Heart left ventricle (tissue), 16 donors: ENCODE results near the gene RAB11FIP4. TPM values are rescaled to one million over a fixed set of nuclear protein-coding genes. Genes with fewer than 3 reads are reported as not detected.

Experiments used
- ATAC-seq, 4 donors: fragments of 200-7000 bp; cut with Tn5 transposase; one replicate each; pipeline ENCODE4 v1.9.1; 2020 to 2022; ENCODE audit warnings: moderate library complexity in 4 of 4, mild to moderate bottlenecking in 3 of 4, moderate number of reproducible peaks in 1 of 4
- DNase-seq, 5 donors: peaks; one replicate each; pipeline ENCODE4 v3.0.0-alpha.2; 2020
- H3K27ac ChIP-seq, 12 donors: fragments of 200-600 bp; sonication (generic) in 4 of 12; one replicate each; pipeline versions ENCODE4 v1.5.0 to v1.8.0; 2016 to 2022; ENCODE audit warnings: mild to moderate bottlenecking in 2 of 12
- H3K27me3 ChIP-seq, 9 donors: fragments of 200-600 bp; sonication (generic) in 2 of 9; one replicate each; pipeline versions ENCODE4 v1.5.1 to v1.8.0; 2016 to 2022; ENCODE audit warnings: mild to moderate bottlenecking in 3 of 9
- H3K36me3 ChIP-seq, 9 donors: fragments of 200-600 bp; sonication (generic) in 2 of 9; one replicate each; pipeline versions ENCODE4 v1.5.0 to v1.8.0; 2018 to 2022; ENCODE audit warnings: mild to moderate bottlenecking in 2 of 9
- H3K4me1 ChIP-seq, 12 donors: fragments of 200-600 bp; sonication (generic) in 4 of 12; one replicate each; pipeline versions ENCODE4 v1.5.0 to v1.8.0; 2016 to 2022; ENCODE audit warnings: mild to moderate bottlenecking in 3 of 12
- H3K4me3 ChIP-seq, 12 donors: fragments of 200-600 bp; sonication (generic) in 4 of 12; one replicate each; pipeline versions ENCODE4 v1.5.0 to v1.8.0; 2017 to 2022; ENCODE audit warnings: mild to moderate bottlenecking in 9 of 12, moderate library complexity in 4 of 12
- H3K9me3 ChIP-seq, 12 donors: fragments of 200-600 bp; sonication (generic) in 4 of 12; one replicate each; pipeline versions ENCODE4 v1.5.0 to v1.8.0; 2016 to 2022; ENCODE audit warnings: mild to moderate bottlenecking in 1 of 12
- POLR2A ChIP-seq, 2 donors: fragments of 450-650 bp; IDR thresholded peaks; one replicate each; pipeline ENCODE4 v1.6.1; 2017; ENCODE audit warnings: antibody characterized with exemption in 2 of 2, mild to moderate bottlenecking in 2 of 2, moderate library complexity in 2 of 2
- WGBS, 4 donors: extraction: QIAGEN DNeasy Blood & Tissue Kit in 2 of 4; methylation state at CpG; one replicate each; pipeline versions ENCODE4 v1.1.5 to v1.1.7; 2013 to 2018; 5-methylcytosine and 5-hydroxymethylcytosine counted together
- intact Hi-C, 10 donors: fragments of 100-400 bp; cut with DNase I; formaldehyde crosslinking; loops; one replicate each; pipeline versions ENCODE4 v1.11.1 to v1.14.2; 2022
- polyA plus RNA-seq, 2 donors: library from polyadenylated mRNA; stranded (reverse); fragments of 200-250 nt; gene quantifications; one replicate each; pipeline ENCODE4 v1.2.3, GENCODE V29; 2013
- total RNA-seq, 9 donors: library from RNA; depleted of rRNA in 2 of 9; stranded (reverse); fragments of >200 nt in 2 of 9; fragmentation: NEBNext Ultra II Directional in 3 of 9; extraction: Animal tissue kit (Norgen Biotek cat#: 25700) in 3 of 9; gene quantifications; one replicate each; pipeline versions ENCODE4 v1.1.0 to v1.2.4, GENCODE V29; 2016 to 2023
- TF ChIP-seq, protein P1 (sequence below), 12 donors: fragments of 200-600 bp; sonication (generic) in 4 of 12; IDR thresholded peaks; one replicate each; pipeline versions ENCODE4 v1.5.0 to v1.8.0; 2018 to 2022; ENCODE audit warnings: antibody characterized with exemption in 12 of 12, mild to moderate bottlenecking in 5 of 12
- donor health status: ischemic (EF 13 %, LVEDD 7.1; RV severe dilation, severe dysfunction).
- donor health status: healthy with polysubstance abuse.
- donor health status: DM: no; HTN: yes; CAD: no.
- donor health status: DM: no; HTN: no; CAD: no.
- donor health status: ischemic (EF 25% LVEDD 6.9; RV normal size, moderate dysfunction).
- donor health status: ischemic (EF 25% LVEDD 5.7; RV mildly dilated, moderate dysfunction).
- donor health status: healthy.
- donor health status: DM: yes; HTN: yes; CAD: no.
- donor health status: ischemic (EF 35%, LVEDD 5.7; RV mildly dilated, moderate dysfunction).
- donor health status: nonischemic (EF 11% LVEDD 7.7; RV severe dilation, severe dysfunction).
- donor health status: DM: yes; HTN: yes; CAD: no.
- donor health status: PGD.
- donor health status: ischemic (EF 29% LVEDD 5.4; RV normal size, mild dysfunction).
- donor health status: nonischemic (EF 23%, LVEDD 6.1; RV moderate dilation, normal function).

The RAB11FIP4 gene
- total and polyA plus RNA-seq, 11 donors: 1.5 to 13.7 (median 8.3) TPM

- H3K9me3 ChIP-seq: no peaks in the 10 kb centered on the region
- peaks cover 0 to 8% (median 3%) of the 10 kb centered on the region in 12 donors for H3K4me1 ChIP-seq
- ATAC-seq: no peak
- no peak overlapping the region for H3K4me3 ChIP-seq
- intact Hi-C loops: loop anchor here in 1 of 10 donors (10.0 kb wide), 1 partner anchor 313 kb away; no protein-coding TSS in a partner anchor
- no peak for DNase-seq
- no peak for TF ChIP-seq POLR2A (IDR thresholded peaks at IDR 0.05)
- TF ChIP-seq, protein P1, sequence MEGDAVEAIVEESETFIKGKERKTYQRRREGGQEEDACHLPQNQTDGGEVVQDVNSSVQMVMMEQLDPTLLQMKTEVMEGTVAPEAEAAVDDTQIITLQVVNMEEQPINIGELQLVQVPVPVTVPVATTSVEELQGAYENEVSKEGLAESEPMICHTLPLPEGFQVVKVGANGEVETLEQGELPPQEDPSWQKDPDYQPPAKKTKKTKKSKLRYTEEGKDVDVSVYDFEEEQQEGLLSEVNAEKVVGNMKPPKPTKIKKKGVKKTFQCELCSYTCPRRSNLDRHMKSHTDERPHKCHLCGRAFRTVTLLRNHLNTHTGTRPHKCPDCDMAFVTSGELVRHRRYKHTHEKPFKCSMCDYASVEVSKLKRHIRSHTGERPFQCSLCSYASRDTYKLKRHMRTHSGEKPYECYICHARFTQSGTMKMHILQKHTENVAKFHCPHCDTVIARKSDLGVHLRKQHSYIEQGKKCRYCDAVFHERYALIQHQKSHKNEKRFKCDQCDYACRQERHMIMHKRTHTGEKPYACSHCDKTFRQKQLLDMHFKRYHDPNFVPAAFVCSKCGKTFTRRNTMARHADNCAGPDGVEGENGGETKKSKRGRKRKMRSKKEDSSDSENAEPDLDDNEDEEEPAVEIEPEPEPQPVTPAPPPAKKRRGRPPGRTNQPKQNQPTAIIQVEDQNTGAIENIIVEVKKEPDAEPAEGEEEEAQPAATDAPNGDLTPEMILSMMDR (IDR thresholded peaks at IDR 0.05): no peak
- H3K27me3 ChIP-seq: no peaks in the 10 kb centered on the region
- H3K27ac ChIP-seq: no peak overlapping the region
- H3K36me3 ChIP-seq: peaks cover 0 to 23% (median 0%) of the 10 kb centered on the region in 9 donors
- 83 to 95% (median 89%) methylated on average over 16 of the region's 16 CpGs for WGBS, 4 donors
These were observed 140.0 kb downstream of the RAB11FIP4 start for GRCh38 chr17:31531336-31531980.

GRCh38 chr17:31532081-31532480 is 140.6 kb downstream of the RAB11FIP4 start:
- peaks cover 0 to 8% (median 3%) of the 10 kb centered on the region in 12 donors for H3K4me1 ChIP-seq
- no peaks in the 10 kb centered on the region for H3K9me3 ChIP-seq
- ATAC-seq (no peak), DNase-seq (no peak)
- TF ChIP-seq, protein P1 (IDR thresholded peaks at IDR 0.05): no peak
- TF ChIP-seq POLR2A (IDR thresholded peaks at IDR 0.05): no peak
- intact Hi-C loops: loop anchor here in 1 of 10 donors (10.0 kb wide), 1 partner anchor 313 kb away; no protein-coding TSS in a partner anchor
- no peak overlapping the region for H3K27ac ChIP-seq
- H3K27me3 ChIP-seq: no peaks in the 10 kb centered on the region
- WGBS, 4 donors: 77 to 80% (median 79%) methylated on average over 7 of the region's 7 CpGs
- no peak overlapping the region for H3K4me3 ChIP-seq
- H3K36me3 ChIP-seq: peaks cover 0 to 23% (median 0%) of the 10 kb centered on the region in 9 donors

DNA sequence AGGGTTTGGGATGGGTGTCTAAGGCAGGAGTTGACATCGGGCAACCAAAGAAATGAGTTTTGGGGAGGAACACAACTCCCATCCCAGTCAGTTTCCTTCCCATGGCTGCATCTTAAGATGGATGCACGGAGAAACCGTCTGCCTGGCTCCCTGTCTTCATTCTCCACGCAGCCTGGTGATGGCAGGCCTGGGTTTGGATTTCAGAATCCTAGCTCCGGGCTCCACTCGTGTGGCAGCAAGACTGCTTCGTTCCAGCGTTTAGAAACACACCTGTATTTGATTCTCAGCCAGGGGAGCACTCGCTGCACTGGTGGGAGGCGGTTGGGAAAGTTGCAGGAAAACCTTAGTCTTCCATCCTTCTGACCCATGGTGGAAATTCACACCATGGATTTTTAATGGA is 141.1 kb downstream of the RAB11FIP4 start:
- Histone ChIP-seq H3K36me3 (peaks cover 0 to 23% (median 0%) of the 10 kb centered on the region in 9 donors), H3K27me3 (no peaks in the 10 kb centered on the region), H3K4me3 (no peak overlapping the region), H3K9me3 (no peaks in the 10 kb centered on the region), H3K27ac (no peak overlapping the region), H3K4me1 (peaks cover 0 to 8% (median 3%) of the 10 kb centered on the region in 12 donors)
- WGBS, 4 donors: 90 to 92% (median 90%) methylated on average over 10 of the region's 10 CpGs
- DNase-seq: no peak
- no peak for ATAC-seq
- intact Hi-C loops: loop anchor here in 1 of 10 donors (10.0 kb wide), 1 partner anchor 312 kb away; no protein-coding TSS in a partner anchor
- TF ChIP-seq, protein P1 (IDR thresholded peaks at IDR 0.05): no peak
- TF ChIP-seq POLR2A (IDR thresholded peaks at IDR 0.05): no peak

DNA sequence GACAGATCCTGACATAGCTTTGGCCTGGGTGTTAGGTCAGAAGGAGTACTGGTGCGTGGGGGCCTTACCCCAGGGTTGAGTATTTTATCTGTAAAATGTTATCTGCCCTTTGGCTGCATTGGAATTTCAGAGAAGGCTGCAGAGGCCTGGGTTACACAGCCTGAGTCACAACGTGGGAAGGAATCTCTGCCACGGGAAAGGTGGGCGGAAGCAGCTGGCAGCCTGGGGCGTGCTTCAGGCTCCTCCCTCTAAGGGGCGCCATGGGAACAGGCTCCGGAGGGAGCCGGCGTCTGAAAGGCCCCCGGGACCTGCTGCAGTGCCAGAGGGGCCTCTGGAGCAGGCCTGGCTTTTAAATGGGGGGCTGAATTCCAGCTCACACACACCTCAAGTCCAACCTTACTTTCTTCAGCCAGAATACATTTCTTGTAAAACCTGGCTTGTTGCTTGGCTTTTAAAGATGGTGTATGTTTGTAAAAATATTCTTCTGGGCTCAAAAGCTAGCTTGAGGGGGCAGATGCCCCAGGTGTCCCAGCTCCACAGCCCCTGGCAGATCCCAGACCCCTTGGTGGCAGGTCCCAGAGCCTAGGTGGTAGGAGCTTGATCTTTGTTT is 142.2 kb downstream of the RAB11FIP4 start:
- intact Hi-C loops: loop anchor here in 1 of 10 donors (10.0 kb wide), 1 partner anchor 311 kb away; no protein-coding TSS in a partner anchor
- Histone ChIP-seq H3K36me3 (peaks cover 0 to 15% (median 0%) of the 10 kb centered on the region in 9 donors), H3K4me3 (no peak overlapping the region), H3K9me3 (no peaks in the 10 kb centered on the region), H3K27ac (no peak overlapping the region), H3K4me1 (peaks cover 0 to 8% (median 3%) of the 10 kb centered on the region in 12 donors), H3K27me3 (no peaks in the 10 kb centered on the region)
- 15 to 21% (median 17%) methylated on average over 10 of the region's 10 CpGs for WGBS, 4 donors
- TF ChIP-seq, protein P1 (IDR thresholded peaks at IDR 0.05): peak in 9 of 12 donors; percentile 20 to 54 (median 37)
- TF ChIP-seq POLR2A (IDR thresholded peaks at IDR 0.05): no peak
- ATAC-seq (peak in 3 of 4 donors; percentile 64 to 77 (median 66)), DNase-seq (peak in 1 of 5 donors; percentile 59)
